Lung (tissue), 12 donors: ENCODE measurements around the gene BTNL9. TPM values are rescaled to one million over a fixed set of nuclear protein-coding genes. Genes with fewer than 3 reads are reported as not detected.

Experiments used
- ATAC-seq: fragments of 200-7000 bp; cut with Tn5 transposase; one replicate; pipeline ENCODE4 v1.9.1; 2020; ENCODE audit warnings: moderate number of reproducible peaks; ENCODE audit not compliant: insufficient read depth, low FRiP score
- DNase-seq, 3 donors: peaks; one replicate each; pipeline ENCODE4 v3.0.0-alpha.2; 2013 to 2017
- H3K27ac ChIP-seq, 2 donors: one replicate each; pipeline ENCODE4 v1.5.1; 2013; ENCODE audit warnings: mild to moderate bottlenecking in 2 of 2, moderate library complexity in 2 of 2, control low read depth in 1 of 2, inconsistent platforms in 1 of 2, low read depth in 1 of 2, low read length in 1 of 2
- H3K27me3 ChIP-seq, 3 donors: one replicate each; pipeline ENCODE4 v1.5.1; 2013; ENCODE audit warnings: low read length in 2 of 3; ENCODE audit not compliant: control insufficient read depth in 3 of 3, insufficient read depth in 3 of 3
- H3K36me3 ChIP-seq, 4 donors: one replicate each; pipeline ENCODE4 v1.5.1; 2013; ENCODE audit warnings: low read length in 4 of 4, mild to moderate bottlenecking in 1 of 4, moderate library complexity in 1 of 4; ENCODE audit not compliant: control insufficient read depth in 4 of 4, insufficient read depth in 4 of 4
- H3K4me1 ChIP-seq, 5 donors: one replicate each; pipeline ENCODE4 v1.5.1; 2013; ENCODE audit warnings: low read length in 5 of 5, mild to moderate bottlenecking in 2 of 5, moderate library complexity in 1 of 5; ENCODE audit not compliant: control insufficient read depth in 5 of 5, insufficient read depth in 5 of 5
- H3K4me3 ChIP-seq: one replicate; pipeline ENCODE4 v1.5.1; 2013; ENCODE audit warnings: mild to moderate bottlenecking, control low read depth, moderate library complexity
- H3K9ac ChIP-seq, 2 donors: one replicate each; pipeline ENCODE4 v1.5.1; 2013; ENCODE audit warnings: low read length in 2 of 2, control low read depth in 1 of 2; ENCODE audit not compliant: insufficient read depth in 1 of 2
- H3K9me3 ChIP-seq, 4 donors: one replicate each; pipeline ENCODE4 v1.5.1; 2013; ENCODE audit warnings: low read length in 3 of 4, mild to moderate bottlenecking in 1 of 4, moderate library complexity in 1 of 4; ENCODE audit not compliant: control insufficient read depth in 4 of 4, insufficient read depth in 3 of 4
- CTCF ChIP-seq: IDR thresholded peaks from 2 replicates; pipeline ENCODE4 v1.5.1; 2012; ENCODE audit warnings: mild to moderate bottlenecking; ENCODE audit errors: control extremely low read depth, extremely low read depth
- WGBS, 2 donors: extraction: QIAGEN DNeasy Blood & Tissue Kit; methylation state at CpG; one replicate each; pipeline ENCODE4 v1.1.7; 2013; 5-methylcytosine and 5-hydroxymethylcytosine counted together
- polyA plus RNA-seq, 2 donors: library from polyadenylated mRNA; stranded (reverse); fragments of 200-250 nt; gene quantifications; one replicate each; pipeline ENCODE4 v1.2.1, GENCODE V29; 2013
- total RNA-seq, 2 donors: library from RNA; depleted of rRNA in 1 of 2; stranded (reverse); fragments of >200 nt in 1 of 2; gene quantifications; one replicate each; pipeline ENCODE4 v1.2.1, GENCODE V29; 2014 to 2021
- donor health status: control.
- donor health status: control.
- donor health status: Bipolar disorder and iron deficiency.
- donor health status: healthy.
- donor health status: DM: yes; HTN: yes; CAD: no.

Gene BTNL9
- total and polyA plus RNA-seq, 4 donors, result 23.5 to 73.1 (median 62.3) TPM

- Histone ChIP-seq H3K27ac (no peak overlapping the region), H3K36me3 (no peaks in the 10 kb centered on the region), H3K27me3 (peaks cover 0 to 90% (median 77%) of the 10 kb centered on the region in 3 donors), H3K9ac (no peak overlapping the region), H3K4me1 (peaks cover 0 to 6% (median 0%) of the 10 kb centered on the region in 5 donors), H3K4me3 (no peak overlapping the region), H3K9me3 (peaks cover 0 to 6% (median 0%) of the 10 kb centered on the region in 4 donors)
- DNase-seq (no peak), ATAC-seq (no peak)
- no peak for TF ChIP-seq CTCF
- 19 to 26% methylated on average over 21 to 22 of the region's 22 CpGs for WGBS, 2 donors
These were observed 18.8 kb downstream of the BTNL9 start for GRCh38 chr5:181058786-181059296.

DNA sequence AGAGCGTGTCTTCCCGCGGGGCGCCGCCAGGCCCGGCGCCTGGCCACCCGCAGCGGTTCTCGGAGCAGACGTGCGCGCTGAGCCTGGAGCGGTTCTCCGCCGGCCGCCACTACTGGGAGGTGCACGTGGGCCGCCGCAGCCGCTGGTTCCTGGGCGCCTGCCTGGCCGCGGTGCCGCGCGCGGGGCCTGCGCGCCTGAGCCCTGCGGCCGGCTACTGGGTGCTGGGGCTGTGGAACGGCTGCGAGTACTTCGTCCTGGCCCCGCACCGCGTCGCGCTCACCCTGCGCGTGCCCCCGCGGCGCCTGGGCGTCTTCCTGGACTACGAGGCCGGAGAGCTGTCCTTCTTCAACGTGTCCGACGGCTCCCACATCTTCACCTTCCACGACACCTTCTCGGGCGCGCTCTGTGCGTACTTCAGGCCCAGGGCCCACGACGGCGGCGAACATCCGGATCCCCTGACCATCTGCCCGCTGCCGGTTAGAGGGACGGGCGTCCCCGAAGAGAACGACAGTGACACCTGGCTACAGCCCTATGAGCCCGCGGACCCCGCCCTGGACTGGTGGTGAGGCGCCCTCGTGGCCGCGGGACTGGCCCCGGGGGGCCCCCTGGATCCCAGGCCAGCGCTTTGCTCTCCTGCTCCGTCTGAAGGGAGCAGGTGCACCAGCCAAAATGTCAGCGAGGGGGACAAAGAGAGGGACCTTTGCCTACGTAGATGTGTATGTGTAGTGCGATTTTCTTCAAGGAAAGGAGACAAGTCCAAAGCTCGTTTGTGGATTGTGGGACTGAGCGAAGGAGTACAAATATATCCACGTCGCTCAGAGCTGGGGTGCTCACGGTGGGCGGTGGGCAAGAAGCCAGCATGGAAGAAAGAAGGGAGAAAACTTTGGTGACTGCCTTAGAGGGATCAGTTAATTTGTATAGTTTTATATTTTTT is 19.5 kb downstream of the BTNL9 start:
- Histone ChIP-seq H3K4me3 (no peak overlapping the region), H3K27me3 (peaks cover 0 to 86% (median 69%) of the 10 kb centered on the region in 3 donors), H3K27ac (no peak overlapping the region), H3K9ac (no peak overlapping the region), H3K4me1 (peaks cover 0 to 4% (median 0%) of the 10 kb centered on the region in 5 donors), H3K36me3 (no peaks in the 10 kb centered on the region), H3K9me3 (peaks cover 0 to 6% (median 0%) of the 10 kb centered on the region in 4 donors)
- ATAC-seq (no peak), DNase-seq (no peak)
- TF ChIP-seq CTCF, result no peak
- WGBS, 2 donors, result 25 to 26% methylated on average over 65 to 86 of the region's 86 CpGs

GRCh38 chr5:181060231-181060590 is 20.1 kb downstream of the BTNL9 start:
- no peak for TF ChIP-seq CTCF
- DNase-seq (no peak), ATAC-seq (no peak)
- Histone ChIP-seq H3K4me1 (peaks cover 0 to 4% (median 0%) of the 10 kb centered on the region in 5 donors), H3K9ac (no peak overlapping the region), H3K9me3 (peaks cover 0 to 6% (median 0%) of the 10 kb centered on the region in 4 donors), H3K27ac (no peak overlapping the region), H3K36me3 (no peaks in the 10 kb centered on the region), H3K27me3 (peaks cover 0 to 80% (median 64%) of the 10 kb centered on the region in 3 donors), H3K4me3 (no peak overlapping the region)
- WGBS, 2 donors, result 80 to 82% methylated on average over 8 of the region's 8 CpGs
